Transverse colon (tissue), 4 donors: ENCODE results near the gene SHQ1. TPM values are rescaled to one million over a fixed set of nuclear protein-coding genes. Genes with fewer than 3 reads are reported as not detected.

Experiments
- DNase-seq: peaks from one replicate; pipeline ENCODE4 v3.0.0-alpha.2; 2019
- H3K27ac ChIP-seq, 4 donors: fragments of 200-600 bp; sonication (generic); 2 replicates each; pipeline ENCODE4 v1.5.1; 2016 to 2018; ENCODE audit warnings: inconsistent platforms in 4 of 4
- H3K27me3 ChIP-seq: fragments of 200-600 bp; sonication (generic); 2 replicates; pipeline ENCODE4 v1.5.1; 2017; ENCODE audit warnings: inconsistent platforms
- H3K36me3 ChIP-seq, 4 donors: fragments of 200-600 bp; sonication (generic); 2 replicates each; pipeline ENCODE4 v1.5.1; 2017 to 2019; ENCODE audit warnings: inconsistent platforms in 4 of 4
- H3K4me1 ChIP-seq, 4 donors: fragments of 200-600 bp; sonication (generic); 2 replicates each; pipeline ENCODE4 v1.5.1; 2017 to 2020; ENCODE audit warnings: inconsistent platforms in 4 of 4
- H3K4me3 ChIP-seq, 4 donors: fragments of 200-600 bp; sonication (generic); 1 replicate in 1 of 4; 2 replicates in 3 of 4; pipeline versions ENCODE4 v1.5.1 to v1.6.1; 2017 to 2019; ENCODE audit warnings: inconsistent platforms in 4 of 4
- H3K9me3 ChIP-seq, 2 donors: fragments of 200-600 bp; sonication (generic); 2 replicates each; pipeline ENCODE4 v1.5.1; 2017 to 2019; ENCODE audit warnings: inconsistent platforms in 2 of 2
- CTCF ChIP-seq, 5 experiments: fragments of 200-600 bp in 3 of 5; fragments of 450-650 bp in 2 of 5; sonication (generic) in 3 of 5; IDR thresholded peaks; 1 replicate in 2 of 5; 2 replicates in 3 of 5; pipeline ENCODE4 v1.5.1; 2016 to 2017; ENCODE audit warnings: antibody characterized with exemption in 5 of 5, inconsistent platforms in 3 of 5, mild to moderate bottlenecking in 2 of 5, moderate library complexity in 1 of 5
- EP300 ChIP-seq: sonication (generic); formaldehyde crosslinking; IDR thresholded peaks from one replicate; pipeline ENCODE4 v1.6.1; 2017; ENCODE audit warnings: antibody characterized with exemption, low read depth
- POLR2A ChIP-seq: fragments of 450-650 bp; IDR thresholded peaks from one replicate; pipeline ENCODE4 v1.6.1; 2016; ENCODE audit warnings: antibody characterized with exemption, mild to moderate bottlenecking, moderate library complexity
- POLR2AphosphoS5 ChIP-seq, 3 donors: sonication (generic); formaldehyde crosslinking; IDR thresholded peaks; one replicate each; pipeline ENCODE4 v1.6.1; 2016; ENCODE audit warnings: antibody characterized with exemption in 3 of 3
- WGBS, 2 donors: methylation state at CpG; one replicate each; pipeline ENCODE4 v1.1.5; 2018; ENCODE audit warnings: low coverage in 1 of 2; 5-methylcytosine and 5-hydroxymethylcytosine counted together
- in situ Hi-C, 4 donors: fragments of 200-750 bp; cut with MboI; loops; one replicate each; pipeline versions ENCODE4 v1.15.0 to v1.15.1; 2017; ENCODE audit warnings: low sequenced_read_pairs in 3 of 4, low pct_ligation_motif_present in 1 of 4, low pct_unique_long_range_greater_than_20kb in 1 of 4
- intact Hi-C: fragments of 100-400 bp; cut with DNase I; formaldehyde crosslinking; loops from one replicate; pipeline ENCODE4 v1.15.1; 2023; ENCODE audit warnings: low total_unique reads
- total RNA-seq, 4 donors: library from RNA; depleted of rRNA; stranded (reverse); fragments of >200 nt; gene quantifications; one replicate each; pipeline ENCODE4 v1.1.0, GENCODE V29; 2016

The SHQ1 gene
- total RNA-seq, 4 donors from 2014 or later: 4.9 to 21.3 (median 13.1) TPM

- intact Hi-C loops (loop anchor here (5.0 to 10.0 kb wide), 3 partner anchors 866 to 1096 kb away; partner anchors contain the start of gene EIF4E3), in situ Hi-C loops (loop anchor here (5.0 to 25.0 kb wide), 7 partner anchors 154 to 1086 kb away; no protein-coding TSS in a partner anchor)
- peak overlapping the region; percentile 68 to 75 (median 74) for H3K27ac ChIP-seq
- H3K36me3 ChIP-seq: peaks cover 0 to 5% (median under 1%) of the 10 kb centered on the region in 4 donors
- H3K4me3 ChIP-seq: peak overlapping the region in 1 of 4 donors; percentile 6
- 13 to 25% methylated on average over 8 of the region's 8 CpGs for WGBS, 2 donors
- H3K27me3 ChIP-seq: no peaks in the 10 kb centered on the region
- no peaks in the 10 kb centered on the region for H3K9me3 ChIP-seq
- peak; percentile 64 for DNase-seq
- H3K4me1 ChIP-seq: peaks cover 17 to 35% (median 25%) of the 10 kb centered on the region in 4 donors
- TF ChIP-seq POLR2A (no peak), POLR2AphosphoS5 (IDR thresholded peaks at IDR 0.05) (peak; percentile 19 to 48 (median 40)), CTCF (IDR thresholded peaks at IDR 0.05) (no peak), EP300 (no peak)
Observed at GRCh38 chr3:72821161-72821781, 27.0 kb downstream of the SHQ1 start.

- H3K4me1 ChIP-seq: peaks cover 17 to 35% (median 25%) of the 10 kb centered on the region in 4 donors
- intact Hi-C loops: loop anchor here (5.0 to 10.0 kb wide), 3 partner anchors 866 to 1096 kb away; partner anchors contain the start of gene EIF4E3
- peaks cover 0 to 8% (median 2%) of the 10 kb centered on the region in 4 donors for H3K36me3 ChIP-seq
- H3K4me3 ChIP-seq: no peak overlapping the region
- peak in 1 of 3 donors; percentile 7 for TF ChIP-seq POLR2AphosphoS5 (IDR thresholded peaks at IDR 0.05)
- TF ChIP-seq EP300: no peak
- no peak for TF ChIP-seq POLR2A
- TF ChIP-seq CTCF (IDR thresholded peaks at IDR 0.05): no peak
- DNase-seq: peak; percentile 31
- no peaks in the 10 kb centered on the region for H3K9me3 ChIP-seq
- H3K27me3 ChIP-seq: no peaks in the 10 kb centered on the region
- in situ Hi-C loops: loop anchor here (5.0 to 25.0 kb wide), 7 partner anchors 153 to 1086 kb away; no protein-coding TSS in a partner anchor
- H3K27ac ChIP-seq: peak overlapping the region; percentile 68 to 75 (median 74)
Observed at GRCh38 chr3:72820415-72820814, 27.8 kb downstream of the SHQ1 start.

- peak in 1 of 3 donors; percentile 10 for TF ChIP-seq POLR2AphosphoS5 (IDR thresholded peaks at IDR 0.05)
- no peak for TF ChIP-seq CTCF (IDR thresholded peaks at IDR 0.05)
- intact Hi-C loops (no loop called here), in situ Hi-C loops (loop anchor here in 3 of 4 donors (25.0 kb wide), 2 partner anchors 857 to 932 kb away; no protein-coding TSS in a partner anchor)
- peaks cover 0 to 8% (median 2%) of the 10 kb centered on the region in 4 donors for H3K36me3 ChIP-seq
- 77 to 100% methylated on average over 1 of the region's 1 CpG for WGBS, 2 donors
- no peaks in the 10 kb centered on the region for H3K9me3 ChIP-seq
- no peaks in the 10 kb centered on the region for H3K27me3 ChIP-seq
- no peak for DNase-seq
- H3K4me3 ChIP-seq: no peak overlapping the region
- H3K4me1 ChIP-seq: peaks cover 17 to 35% (median 25%) of the 10 kb centered on the region in 4 donors
- no peak overlapping the region for H3K27ac ChIP-seq
Observed at GRCh38 chr3:72818905-72819304, 29.3 kb downstream of the SHQ1 start.

- intact Hi-C loops (no loop called here), in situ Hi-C loops (loop anchor here in 3 of 4 donors (25.0 kb wide), 2 partner anchors 856 to 931 kb away; no protein-coding TSS in a partner anchor)
- Histone ChIP-seq H3K4me1 (peaks cover 17 to 35% (median 25%) of the 10 kb centered on the region in 4 donors), H3K27ac (no peak overlapping the region), H3K9me3 (no peaks in the 10 kb centered on the region), H3K36me3 (peaks cover 0 to 8% (median 2%) of the 10 kb centered on the region in 4 donors), H3K27me3 (no peaks in the 10 kb centered on the region), H3K4me3 (no peak overlapping the region)
- TF ChIP-seq CTCF (IDR thresholded peaks at IDR 0.05): peak; percentile 21 to 40 (median 32)
- TF ChIP-seq POLR2A: no peak
- TF ChIP-seq POLR2AphosphoS5 (IDR thresholded peaks at IDR 0.05): no peak
- DNase-seq: no peak
- 92 to 93% methylated on average over 3 of the region's 3 CpGs for WGBS, 2 donors
Observed at GRCh38 chr3:72818092-72818773, 30.0 kb downstream of the SHQ1 start.
